D721Med (cell line): ENCODE results near the gene RPL36.

Source experiments
- DNase-seq: peaks from one replicate; pipeline ENCODE4 v3.0.0; 2011; ENCODE audit warnings: low spot score; ENCODE audit not compliant: insufficient read length
- FAIRE-seq: peaks from 2 replicates; lab custom pipeline; 2011; peaks lifted over from hg19 to GRCh38; lab: Jason Lieb, UNC
- CTCF ChIP-seq: IDR thresholded peaks from 2 replicates; pipeline ENCODE4 v1.5.1; 2012; ENCODE audit warnings: mild to moderate bottlenecking, control low read depth; ENCODE audit not compliant: insufficient read depth; ENCODE audit errors: missing control alignments

Gene RPL36

DNA sequence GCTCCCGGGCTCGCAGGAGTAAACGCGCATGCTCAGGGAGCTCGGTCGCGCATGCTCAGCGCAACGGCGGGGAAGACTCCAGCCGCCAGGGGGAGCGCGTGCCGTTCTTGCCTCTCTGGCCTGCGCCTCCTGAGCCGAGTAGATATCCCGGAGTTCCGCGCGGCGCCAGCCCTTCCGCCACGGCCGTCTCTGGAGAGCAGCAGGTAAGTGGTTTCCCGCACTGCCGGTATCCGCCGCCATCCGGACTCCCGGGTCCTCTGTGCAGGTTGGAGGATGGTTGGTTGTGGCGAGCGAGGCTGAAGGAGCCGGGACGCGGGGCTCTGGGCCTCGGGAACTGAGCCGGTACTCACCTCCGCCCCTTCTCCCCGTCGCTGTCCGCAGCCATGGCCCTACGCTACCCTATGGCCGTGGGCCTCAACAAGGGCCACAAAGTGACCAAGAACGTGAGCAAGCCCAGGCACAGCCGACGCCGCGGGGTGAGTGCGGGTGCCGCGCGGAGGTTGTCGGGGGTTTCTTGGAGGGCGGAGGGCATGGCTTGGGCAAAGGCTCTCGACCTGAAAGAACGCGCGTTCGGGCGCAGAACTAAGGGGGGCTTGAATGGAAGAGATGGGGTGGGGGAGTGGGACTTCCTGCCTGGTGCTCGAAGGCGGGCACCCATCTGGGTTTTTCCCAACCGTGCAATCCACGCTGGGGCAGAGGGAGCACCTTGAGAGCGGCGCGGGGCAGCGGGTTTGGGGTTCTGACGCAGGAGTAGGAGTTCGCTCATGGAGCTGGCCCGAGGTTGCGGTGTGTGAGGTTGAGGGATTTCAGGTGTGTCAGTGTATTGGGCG lies at the start of gene RPL36:
Gene RPL36, plus strand, starts transcription at position 171 of the 830 bp plus-strand sequence. Its CDS starts 213 bp downstream, at position 384.
- DNase-seq (peak; percentile 96), FAIRE-seq (no peak)
- peak; percentile 93 for TF ChIP-seq CTCF

GRCh38 chr19:5641171-5641570 lies 48.9 kb upstream of the RPL36 start:
- no peak for TF ChIP-seq CTCF
- DNase-seq (no peak), FAIRE-seq (no peak)

DNA sequence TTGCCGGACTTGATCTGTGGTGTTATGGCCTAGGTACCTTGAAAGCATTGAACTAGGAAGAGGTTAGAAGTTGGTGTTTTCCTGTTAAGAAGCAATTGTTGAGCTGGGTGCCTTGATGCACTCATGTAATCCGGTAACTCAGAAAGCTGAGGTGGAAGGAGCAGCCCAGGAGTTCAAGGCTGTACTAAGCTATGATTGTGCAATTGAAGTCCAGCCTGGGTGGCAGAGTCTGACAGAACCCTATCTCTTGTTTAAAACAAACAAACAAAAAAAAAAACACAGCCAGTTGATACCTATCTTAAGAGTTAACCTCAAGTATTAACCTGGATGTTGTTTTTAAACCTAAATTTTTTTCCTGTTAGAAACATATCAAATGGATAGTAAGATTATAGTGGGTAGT lies 47.9 kb upstream of the RPL36 start:
- FAIRE-seq (no peak), DNase-seq (no peak)
- TF ChIP-seq CTCF = no peak

DNA sequence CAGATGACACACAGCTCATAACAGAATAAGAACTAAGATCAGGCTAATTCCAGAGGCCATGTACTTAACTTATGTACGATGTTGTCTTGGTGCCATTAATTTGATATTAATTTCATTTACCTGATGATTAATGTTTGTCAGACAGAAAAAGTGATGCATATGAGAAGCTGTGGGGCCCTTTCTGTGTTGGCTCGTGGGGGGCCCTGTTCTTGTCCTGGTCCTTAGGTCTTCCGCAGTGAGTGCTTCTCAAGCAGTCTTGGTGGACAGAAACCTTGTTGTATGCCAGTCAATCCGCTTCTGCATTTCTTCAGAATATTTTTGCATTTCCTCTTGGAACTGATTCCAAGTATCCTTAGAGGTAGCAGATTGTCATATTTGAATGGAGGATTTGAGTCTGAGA lies 47.0 kb upstream of the RPL36 start:
- no peak for DNase-seq
- no peak for FAIRE-seq
- no peak for TF ChIP-seq CTCF

GRCh38 chr19:5644037-5644436 lies 46.1 kb upstream of the RPL36 start:
- DNase-seq (no peak), FAIRE-seq (no peak)
- no peak for TF ChIP-seq CTCF

DNA sequence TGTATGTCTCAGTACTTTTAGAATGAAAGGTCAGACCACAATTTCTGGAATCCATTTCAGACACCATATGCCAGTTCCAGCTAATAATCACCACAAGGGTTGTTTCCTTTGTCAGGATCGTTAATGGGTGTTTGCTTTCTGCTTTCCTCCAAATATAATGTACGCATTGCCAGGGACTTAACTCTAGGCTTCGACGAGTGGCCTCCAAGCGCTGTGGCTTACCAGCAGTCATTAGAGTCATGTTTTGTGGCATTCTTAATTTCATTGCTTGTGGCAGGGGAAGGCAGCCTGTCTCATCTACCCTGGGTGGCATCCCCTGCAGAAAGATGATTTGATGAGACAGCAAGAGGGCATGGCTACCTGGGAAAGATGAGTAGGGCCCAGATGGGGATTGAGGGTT lies 44.7 kb upstream of the RPL36 start:
- DNase-seq (no peak), FAIRE-seq (no peak)
- TF ChIP-seq CTCF = no peak

- no peak for FAIRE-seq
- DNase-seq = no peak
- TF ChIP-seq CTCF = no peak
These were observed 43.4 kb upstream of the RPL36 start for GRCh38 chr19:5646703-5647102.
